HEK293T (cell line): ENCODE measurements around the gene LIN54.

Experiments used
- CTCF ChIA-PET: fragments of 350-600 bp; formaldehyde crosslinking; extraction: SDS; loops from one replicate; lab custom pipeline; 2021; ENCODE audit warnings: antibody characterized with exemption, inconsistent platforms; lab: Yijun Ruan, JAX
- POLR2A ChIA-PET: fragments of 350-600 bp; formaldehyde crosslinking; extraction: SDS; loops from one replicate; lab custom pipeline; 2020; ENCODE audit warnings: antibody characterized with exemption, inconsistent platforms; lab: Yijun Ruan, JAX
- DNase-seq: peaks from one replicate; pipeline ENCODE4 v3.0.0; 2012; ENCODE audit warnings: mixed read lengths; ENCODE audit errors: extremely low spot score
- ARNT ChIP-seq: fragments of 450-650 bp; IDR thresholded peaks from 2 replicates; pipeline ENCODE4 v1.6.1; 2017; ENCODE audit warnings: mild to moderate bottlenecking
- BHLHE40 ChIP-seq: fragments of 450-650 bp; IDR thresholded peaks from 2 replicates; pipeline ENCODE4 v1.6.1; 2016; ENCODE audit warnings: mild to moderate bottlenecking, moderate library complexity, borderline replicate concordance
- CTBP1 ChIP-seq: fragments of 450-650 bp; IDR thresholded peaks from 2 replicates; pipeline ENCODE4 v1.6.1; 2016; ENCODE audit warnings: borderline replicate concordance
- ELF4 ChIP-seq: fragments of 450-650 bp; IDR thresholded peaks from 2 replicates; pipeline ENCODE4 v1.6.1; 2017; ENCODE audit warnings: antibody characterized with exemption
- FOXA1 ChIP-seq: fragments of 450-650 bp; IDR thresholded peaks from 2 replicates; pipeline ENCODE4 v1.6.1; 2016; ENCODE audit warnings: mild to moderate bottlenecking
- FOXK2 ChIP-seq: fragments of 450-650 bp; IDR thresholded peaks from 2 replicates; pipeline ENCODE4 v1.6.1; 2016; ENCODE audit warnings: mild to moderate bottlenecking
- FOXM1 ChIP-seq: fragments of 450-650 bp; IDR thresholded peaks from 2 replicates; pipeline ENCODE4 v1.6.1; 2017; ENCODE audit warnings: mild to moderate bottlenecking, borderline replicate concordance
- HDGF ChIP-seq: fragments of 450-650 bp; IDR thresholded peaks from 2 replicates; pipeline ENCODE4 v1.6.1; 2017; ENCODE audit warnings: antibody characterized with exemption, borderline replicate concordance
- L3MBTL2 ChIP-seq: fragments of 450-650 bp; conservative IDR thresholded peaks from 2 replicates; pipeline ENCODE4 v1.6.1; 2016; ENCODE audit warnings: mild to moderate bottlenecking
- LEF1 ChIP-seq: fragments of 450-650 bp; IDR thresholded peaks from 2 replicates; pipeline ENCODE4 v1.6.1; 2017; ENCODE audit warnings: mild to moderate bottlenecking, borderline replicate concordance
- NFRKB ChIP-seq: fragments of 450-650 bp; IDR thresholded peaks from 2 replicates; pipeline ENCODE4 v1.6.1; 2016; ENCODE audit warnings: mild to moderate bottlenecking, moderate library complexity
- PKNOX1 ChIP-seq: fragments of 450-650 bp; IDR thresholded peaks from 2 replicates; pipeline ENCODE4 v1.6.1; 2016
- SP1 ChIP-seq: fragments of 450-650 bp; IDR thresholded peaks from 2 replicates; pipeline ENCODE4 v1.6.1; 2017
- SUZ12 ChIP-seq: fragments of 450-650 bp; IDR thresholded peaks from 2 replicates; pipeline ENCODE4 v1.6.1; 2016; ENCODE audit warnings: mild to moderate bottlenecking
- TARDBP ChIP-seq: fragments of 450-650 bp; IDR thresholded peaks from 2 replicates; pipeline ENCODE4 v1.6.1; 2016
- ZNF384 ChIP-seq: fragments of 450-650 bp; IDR thresholded peaks from 2 replicates; pipeline ENCODE4 v1.6.1; 2016

Gene LIN54

GRCh38 chr4:82890901-82891706, 119.5 kb downstream of the LIN54 start, which contains the start of gene SEC31A:
Gene SEC31A, minus strand, starts transcription at chr4:82891153. Its CDS starts 9,217 bp downstream, at chr4:82881936.
- TF ChIP-seq SP1, result no peak
- TF ChIP-seq ELF4, result peak; percentile 97
- no peak for TF ChIP-seq LEF1
- no peak for TF ChIP-seq FOXK2
- no peak for TF ChIP-seq SUZ12
- TF ChIP-seq ARNT, result no peak
- TF ChIP-seq BHLHE40, result no peak
- no peak for TF ChIP-seq FOXA1
- peak; percentile 42; the same call in 1 of the 2 replicates for TF ChIP-seq PKNOX1
- no peak for TF ChIP-seq TARDBP
- peak; percentile 14; the same call in 1 of the 2 replicates for TF ChIP-seq CTBP1
- peak; percentile 73 for TF ChIP-seq L3MBTL2
- no peak for TF ChIP-seq HDGF
- no peak for TF ChIP-seq NFRKB
- TF ChIP-seq FOXM1, result no peak
- TF ChIP-seq ZNF384, result no peak
- POLR2A ChIA-PET, result interaction anchor here (1.0 to 4.4 kb wide), 2 partner anchors 8 to 144 kb away, joined by 4 to 39 read pairs; partner anchors contain the start of genes COPS4 and THAP9
- CTCF ChIA-PET, result no interaction called here
- peak; percentile 85 for DNase-seq

GRCh38 chr4:82890528-82890900, 120.1 kb downstream of the LIN54 start:
- TF ChIP-seq FOXM1 (0 out of 2 replicates have a peak, but pooled peaks have one; percentile 40), L3MBTL2 (no peak), FOXA1 (no peak), HDGF (no peak)
- ChIA-PET CTCF (no interaction called here), POLR2A (interaction anchor here (4.4 kb wide), 1 partner anchor 9 kb away, joined by 39 read pairs; the partner anchor contains the start of gene THAP9)
- DNase-seq, result no peak

- DNase-seq, result no peak
- CTCF ChIA-PET, result interaction anchor here (0.6 to 0.7 kb wide), 3 partner anchors 8 to 1422 kb away, joined by 3 to 7 read pairs (median 3); no protein-coding TSS in a partner anchor
- POLR2A ChIA-PET, result interaction anchor here (0.9 to 4.4 kb wide), 2 partner anchors 10 to 122 kb away, joined by 3 to 39 read pairs; partner anchors contain the start of genes LIN54 and THAP9
- TF ChIP-seq ELF4, result no peak
- peak; percentile 59; the same call in 1 of the 2 replicates for TF ChIP-seq ZNF384
Measured at GRCh38 chr4:82889287-82889686, 121.3 kb downstream of the LIN54 start.

GRCh38 chr4:82886147-82886942, 124.3 kb downstream of the LIN54 start:
- ChIA-PET POLR2A (interaction anchor here (1.7 to 2.1 kb wide), 3 partner anchors 13 to 457 kb away, joined by 3 to 16 read pairs (median 7); partner anchors contain the start of gene THAP9), CTCF (interaction anchor here (0.8 kb wide), 1 partner anchor 441 kb away, joined by 3 read pairs; no protein-coding TSS in a partner anchor)
- DNase-seq, result no peak
- TF ChIP-seq ARNT, result no peak
- no peak for TF ChIP-seq FOXK2
- TF ChIP-seq FOXM1, result no peak
- no peak for TF ChIP-seq LEF1
- TF ChIP-seq NFRKB, result no peak
- no peak for TF ChIP-seq ELF4
- no peak for TF ChIP-seq SP1
- TF ChIP-seq TARDBP, result no peak
- TF ChIP-seq SUZ12, result no peak
- TF ChIP-seq CTBP1, result no peak
- no peak for TF ChIP-seq BHLHE40

GRCh38 chr4:82885410-82885809, 125.2 kb downstream of the LIN54 start:
- CTCF ChIA-PET, result no interaction called here
- no peak for DNase-seq
- TF ChIP-seq PKNOX1 (peak; percentile 68), FOXK2 (no peak), CTBP1 (no peak)
- POLR2A ChIA-PET, result interaction anchor here (1.7 to 2.1 kb wide), 3 partner anchors 14 to 456 kb away, joined by 3 to 16 read pairs (median 7); partner anchors contain the start of gene THAP9
